DND-41 (cell line): ENCODE results near the gene DSCAM.

ENCODE experiments used
- CTCF ChIP-seq: IDR thresholded peaks from 2 replicates; pipeline ENCODE4 v1.5.1; 2012; ENCODE audit warnings: borderline replicate concordance, low read length, moderate library complexity, mild to moderate bottlenecking; ENCODE audit not compliant: poor library complexity, severe bottlenecking; ENCODE audit errors: extremely low read depth
- EZH2 ChIP-seq: IDR thresholded peaks from 3 replicates; pipeline ENCODE4 v1.6.1; 2012; ENCODE audit warnings: borderline replicate concordance, low read depth, mild to moderate bottlenecking, moderate library complexity, low read length, inconsistent platforms; ENCODE audit not compliant: severe bottlenecking

GRCh38 chr21:40768056-40768455 is 78.9 kb downstream of the DSCAM start:
- no peak for TF ChIP-seq CTCF
- TF ChIP-seq EZH2 = no peak
